Measurements from ENCODE around the gene FBLN2.

DNA sequence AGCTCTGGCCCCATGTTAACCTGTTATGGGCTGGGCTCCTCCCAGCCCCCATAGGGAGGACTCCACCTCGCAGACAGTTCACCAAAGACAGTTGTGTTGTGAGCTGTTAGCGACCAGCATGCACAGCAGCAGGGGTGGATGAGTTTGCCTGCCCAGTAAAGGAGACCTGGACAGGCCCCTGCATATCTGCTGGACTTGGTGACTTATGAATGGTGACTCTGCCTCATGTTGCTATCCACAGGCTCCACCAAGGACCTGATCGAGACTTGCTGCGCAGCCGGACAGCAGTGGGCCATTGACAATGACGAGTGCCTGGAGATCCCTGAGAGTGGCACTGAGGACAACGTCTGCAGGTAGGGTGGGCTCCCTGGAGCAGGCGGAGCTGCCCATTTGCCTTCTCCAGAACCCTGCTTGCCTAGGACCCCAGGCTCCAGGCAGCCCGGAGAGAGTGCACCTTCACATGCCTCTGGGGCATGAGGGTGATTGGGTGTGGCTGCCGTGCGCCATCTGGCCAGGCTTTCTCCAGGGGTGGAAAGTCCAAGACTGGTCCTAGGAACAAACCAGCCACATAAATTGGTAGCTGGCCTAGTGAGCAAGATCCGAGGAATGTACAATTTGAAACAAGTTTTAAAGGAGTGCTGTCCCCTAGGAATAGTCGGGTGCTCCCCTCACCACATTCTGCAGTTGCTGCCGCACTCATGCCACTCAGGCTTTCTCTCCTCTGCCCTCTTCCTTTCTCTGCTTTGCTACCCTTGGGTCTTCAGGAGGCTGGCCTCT lies 59.1 kb downstream of the FBLN2 start:
- TF ChIP-seq POLR2A (IDR thresholded peaks at IDR 0.05) (no peak), EP300 (IDR thresholded peaks at IDR 0.05) (no peak)
- TF ChIP-seq, protein P1, sequence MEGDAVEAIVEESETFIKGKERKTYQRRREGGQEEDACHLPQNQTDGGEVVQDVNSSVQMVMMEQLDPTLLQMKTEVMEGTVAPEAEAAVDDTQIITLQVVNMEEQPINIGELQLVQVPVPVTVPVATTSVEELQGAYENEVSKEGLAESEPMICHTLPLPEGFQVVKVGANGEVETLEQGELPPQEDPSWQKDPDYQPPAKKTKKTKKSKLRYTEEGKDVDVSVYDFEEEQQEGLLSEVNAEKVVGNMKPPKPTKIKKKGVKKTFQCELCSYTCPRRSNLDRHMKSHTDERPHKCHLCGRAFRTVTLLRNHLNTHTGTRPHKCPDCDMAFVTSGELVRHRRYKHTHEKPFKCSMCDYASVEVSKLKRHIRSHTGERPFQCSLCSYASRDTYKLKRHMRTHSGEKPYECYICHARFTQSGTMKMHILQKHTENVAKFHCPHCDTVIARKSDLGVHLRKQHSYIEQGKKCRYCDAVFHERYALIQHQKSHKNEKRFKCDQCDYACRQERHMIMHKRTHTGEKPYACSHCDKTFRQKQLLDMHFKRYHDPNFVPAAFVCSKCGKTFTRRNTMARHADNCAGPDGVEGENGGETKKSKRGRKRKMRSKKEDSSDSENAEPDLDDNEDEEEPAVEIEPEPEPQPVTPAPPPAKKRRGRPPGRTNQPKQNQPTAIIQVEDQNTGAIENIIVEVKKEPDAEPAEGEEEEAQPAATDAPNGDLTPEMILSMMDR (IDR thresholded peaks at IDR 0.05) = no peak

All from gastroesophageal sphincter (tissue), 3 donors.